ENCODE results near the gene PANX2.

PANX2 gene

GRCh38 chr22:50218153-50218995 lies 47.8 kb downstream of the PANX2 start:
- no peaks in the 10 kb centered on the region for H3K9me3 ChIP-seq (ENCODE audit: low read length)
- no peaks in the 10 kb centered on the region for H3K27me3 ChIP-seq (ENCODE audit: control insufficient read depth in 1 of 2, insufficient read depth in 2 of 2, low read length in 2 of 2)
- peaks cover 69% of the 10 kb centered on the region for H3K36me3 ChIP-seq (ENCODE audit: insufficient read depth, low read length)
- H3K9ac ChIP-seq (ENCODE audit: low read length): no peak overlapping the region
- H3K27ac ChIP-seq (ENCODE audit: low read depth, low read length): no peak overlapping the region
- H3K4me1 ChIP-seq (ENCODE audit: insufficient read depth, low read length): no peaks in the 10 kb centered on the region
- H3K4me3 ChIP-seq (ENCODE audit: low read depth in 1 of 2, low read length in 2 of 2): no peak overlapping the region

- Histone ChIP-seq H3K4me1 (ENCODE audit: insufficient read depth, low read length) (no peaks in the 10 kb centered on the region), H3K9ac (ENCODE audit: low read length) (no peak overlapping the region), H3K36me3 (ENCODE audit: insufficient read depth, low read length) (peaks cover 74% of the 10 kb centered on the region), H3K27me3 (ENCODE audit: control insufficient read depth in 1 of 2, insufficient read depth in 2 of 2, low read length in 2 of 2) (no peaks in the 10 kb centered on the region), H3K9me3 (ENCODE audit: low read length) (no peaks in the 10 kb centered on the region), H3K27ac (ENCODE audit: low read depth, low read length) (no peak overlapping the region), H3K4me3 (ENCODE audit: low read depth in 1 of 2, low read length in 2 of 2) (no peak overlapping the region)
These were observed 48.6 kb downstream of the PANX2 start for GRCh38 chr22:50218996-50219727.

- Histone ChIP-seq H3K9me3 (ENCODE audit: low read length) (no peaks in the 10 kb centered on the region), H3K4me3 (ENCODE audit: low read depth in 1 of 2, low read length in 2 of 2) (peak overlapping the region in 1 of 2 donors; percentile 20), H3K9ac (ENCODE audit: low read length) (no peak overlapping the region), H3K27ac (ENCODE audit: low read depth, low read length) (no peak overlapping the region), H3K27me3 (ENCODE audit: control insufficient read depth in 1 of 2, insufficient read depth in 2 of 2, low read length in 2 of 2) (no peaks in the 10 kb centered on the region), H3K36me3 (ENCODE audit: insufficient read depth, low read length) (peaks cover 76% of the 10 kb centered on the region), H3K4me1 (ENCODE audit: insufficient read depth, low read length) (no peaks in the 10 kb centered on the region)
These were observed 49.5 kb downstream of the PANX2 start for GRCh38 chr22:50219800-50220602.

- Histone ChIP-seq H3K4me1 (ENCODE audit: insufficient read depth, low read length) (no peaks in the 10 kb centered on the region), H3K9me3 (ENCODE audit: low read length) (no peaks in the 10 kb centered on the region), H3K4me3 (ENCODE audit: low read depth in 1 of 2, low read length in 2 of 2) (no peak overlapping the region), H3K27me3 (ENCODE audit: control insufficient read depth in 1 of 2, insufficient read depth in 2 of 2, low read length in 2 of 2) (no peaks in the 10 kb centered on the region), H3K27ac (ENCODE audit: low read depth, low read length) (no peak overlapping the region), H3K9ac (ENCODE audit: low read length) (no peak overlapping the region), H3K36me3 (ENCODE audit: insufficient read depth, low read length) (peaks cover 78% of the 10 kb centered on the region)
These were observed 50.3 kb downstream of the PANX2 start for GRCh38 chr22:50220603-50221409.

- peaks cover 76% of the 10 kb centered on the region for H3K36me3 ChIP-seq (ENCODE audit: insufficient read depth, low read length)
- H3K4me3 ChIP-seq (ENCODE audit: low read depth in 1 of 2, low read length in 2 of 2): no peak overlapping the region
These were observed 51.1 kb downstream of the PANX2 start for GRCh38 chr22:50221410-50222300.

GRCh38 chr22:50222508-50222907 lies 52.0 kb downstream of the PANX2 start:
- Histone ChIP-seq H3K4me3 (ENCODE audit: low read depth in 1 of 2, low read length in 2 of 2) (no peak overlapping the region), H3K27me3 (ENCODE audit: control insufficient read depth in 1 of 2, insufficient read depth in 2 of 2, low read length in 2 of 2) (no peaks in the 10 kb centered on the region), H3K4me1 (ENCODE audit: insufficient read depth, low read length) (no peaks in the 10 kb centered on the region), H3K36me3 (ENCODE audit: insufficient read depth, low read length) (peaks cover 75% of the 10 kb centered on the region), H3K27ac (ENCODE audit: low read depth, low read length) (no peak overlapping the region), H3K9ac (ENCODE audit: low read length) (no peak overlapping the region), H3K9me3 (ENCODE audit: low read length) (no peaks in the 10 kb centered on the region)

More at GRCh38 chr22:50221410-50222300, 51.1 kb downstream of the PANX2 start:
- H3K4me1 ChIP-seq (ENCODE audit: insufficient read depth, low read length): no peaks in the 10 kb centered on the region
- no peak overlapping the region for H3K9ac ChIP-seq (ENCODE audit: low read length)
- H3K27ac ChIP-seq (ENCODE audit: low read depth, low read length): no peak overlapping the region
- H3K9me3 ChIP-seq (ENCODE audit: low read length): no peaks in the 10 kb centered on the region
- H3K27me3 ChIP-seq (ENCODE audit: control insufficient read depth in 1 of 2, insufficient read depth in 2 of 2, low read length in 2 of 2): no peaks in the 10 kb centered on the region

GRCh38 chr22:50224071-50224470 lies 53.5 kb downstream of the PANX2 start:
- no peak overlapping the region for H3K9ac ChIP-seq (ENCODE audit: low read length)
- peaks cover 63% of the 10 kb centered on the region for H3K36me3 ChIP-seq (ENCODE audit: insufficient read depth, low read length)

GRCh38 chr22:50225200-50225969 lies 54.9 kb downstream of the PANX2 start:
- Histone ChIP-seq H3K4me1 (ENCODE audit: insufficient read depth, low read length) (no peaks in the 10 kb centered on the region), H3K27me3 (ENCODE audit: control insufficient read depth in 1 of 2, insufficient read depth in 2 of 2, low read length in 2 of 2) (no peaks in the 10 kb centered on the region), H3K4me3 (ENCODE audit: low read depth in 1 of 2, low read length in 2 of 2) (no peak overlapping the region), H3K27ac (ENCODE audit: low read depth, low read length) (no peak overlapping the region), H3K9ac (ENCODE audit: low read length) (no peak overlapping the region), H3K9me3 (ENCODE audit: low read length) (no peaks in the 10 kb centered on the region), H3K36me3 (ENCODE audit: insufficient read depth, low read length) (peaks cover 68% of the 10 kb centered on the region)

More at GRCh38 chr22:50224071-50224470, 53.5 kb downstream of the PANX2 start:
- H3K4me1 ChIP-seq (ENCODE audit: insufficient read depth, low read length): no peaks in the 10 kb centered on the region
- no peak overlapping the region for H3K27ac ChIP-seq (ENCODE audit: low read depth, low read length)
- H3K4me3 ChIP-seq (ENCODE audit: low read depth in 1 of 2, low read length in 2 of 2): no peak overlapping the region
- H3K27me3 ChIP-seq (ENCODE audit: control insufficient read depth in 1 of 2, insufficient read depth in 2 of 2, low read length in 2 of 2): no peaks in the 10 kb centered on the region
- no peaks in the 10 kb centered on the region for H3K9me3 ChIP-seq (ENCODE audit: low read length)

- H3K4me1 ChIP-seq (ENCODE audit: insufficient read depth, low read length): no peaks in the 10 kb centered on the region
- peaks cover 59% of the 10 kb centered on the region for H3K36me3 ChIP-seq (ENCODE audit: insufficient read depth, low read length)
- no peak overlapping the region for H3K4me3 ChIP-seq (ENCODE audit: low read depth in 1 of 2, low read length in 2 of 2)
- H3K27me3 ChIP-seq (ENCODE audit: control insufficient read depth in 1 of 2, insufficient read depth in 2 of 2, low read length in 2 of 2): no peaks in the 10 kb centered on the region
- no peak overlapping the region for H3K9ac ChIP-seq (ENCODE audit: low read length)
- no peaks in the 10 kb centered on the region for H3K9me3 ChIP-seq (ENCODE audit: low read length)
- H3K27ac ChIP-seq (ENCODE audit: low read depth, low read length): no peak overlapping the region
These were observed 55.7 kb downstream of the PANX2 start for GRCh38 chr22:50226063-50226874.

All from muscle layer of colon (tissue), 2 donors.